ENCODE data around the gene BNIP3. TPM values are rescaled to one million over a fixed set of nuclear protein-coding genes. Genes with fewer than 3 reads are reported as not detected.

BNIP3 gene
- total and polyA plus RNA-seq, 2 of the 8 experiments (the other 6 are each of a cell fraction or from before 2014, with no cell fraction given): 25.8 to 58.9 TPM

GRCh38 chr10:131921184-131921583, 60.5 kb downstream of the BNIP3 start:
- Histone ChIP-seq H2BK120ac (replicated peaks; ENCODE audit: low read depth, low read length) (no peak overlapping the region), H3K14ac (ENCODE audit: insufficient read length) (no peak overlapping the region), H3K56ac (replicated peaks; ENCODE audit: insufficient read length, low read depth, low read length) (no peak overlapping the region), H3K36me3 (ENCODE audit: control insufficient read depth in 2 of 4, insufficient read depth in 4 of 4, low read length in 3 of 4) (no peaks in the 10 kb centered on the region; a peak in 2 of 8 replicates), H3K27me3 (replicated peaks in 1 of 4; ENCODE audit: control insufficient read depth in 3 of 4, extremely low read depth in 1 of 4, insufficient read depth in 3 of 4, low read length in 3 of 4) (no peaks in the 10 kb centered on the region), H3K18ac (ENCODE audit: extremely low read depth, low read length) (no peak overlapping the region), H3K9me3 (ENCODE audit: insufficient read depth in 2 of 2, low read depth in 1 of 2, low read length in 1 of 2) (no peaks in the 10 kb centered on the region), H3K27ac (ENCODE audit: low read depth, low read length) (no peak overlapping the region), H4K20me1 (replicated peaks in 1 of 2; ENCODE audit: control insufficient read depth in 1 of 2, insufficient read depth in 2 of 2, low read length in 2 of 2) (peaks cover 6 to 12% of the 10 kb centered on the region in 2 experiments), H3K4me1 (replicated peaks in 1 of 4; ENCODE audit: control insufficient read depth in 3 of 4, insufficient read depth in 4 of 4, low read length in 3 of 4) (peaks cover 0 to 14% (median 5%) of the 10 kb centered on the region in 4 experiments; a peak in 6 of 7 replicates), H3K4me2 (ENCODE audit: insufficient read depth in 1 of 2, low read depth in 2 of 2, low read length in 2 of 2) (peak overlapping the region in 1 of 2 experiments; percentile 25; a peak in 1 of 4 replicates), H3K9ac (replicated peaks in 1 of 4; ENCODE audit: extremely low read depth in 1 of 4, low read depth in 3 of 4, low read length in 3 of 4) (no peak overlapping the region), H3K79me1 (ENCODE audit: low read depth, low read length) (peaks cover 14% of the 10 kb centered on the region), H2AFZ (ENCODE audit: low read length) (no peak overlapping the region), H4K91ac (replicated peaks; ENCODE audit: insufficient read length, low read length) (no peak overlapping the region), H4K5ac (ENCODE audit: insufficient read length, low read depth, low read length) (no peak overlapping the region), H2BK12ac (ENCODE audit: low read depth, low read length) (no peak overlapping the region), H3K79me2 (ENCODE audit: control insufficient read depth in 1 of 2, insufficient read depth in 2 of 2, low read length in 2 of 2) (peaks cover 8 to 76% of the 10 kb centered on the region in 2 experiments), H3K4ac (replicated peaks; ENCODE audit: insufficient read length, low read depth, low read length) (no peak overlapping the region), H3K4me3 (ENCODE audit: extremely low read depth in 1 of 4, insufficient read depth in 2 of 4, low read depth in 3 of 4, low read length in 4 of 4) (no peak overlapping the region), H2AK5ac (ENCODE audit: low read depth, low read length) (no peak overlapping the region), H2BK15ac (ENCODE audit: low read length) (no peak overlapping the region), H3K23me2 (ENCODE audit: low read depth, low read length) (no peaks in the 10 kb centered on the region), H2BK20ac (ENCODE audit: low read length) (no peak overlapping the region), H3K23ac (ENCODE audit: insufficient read length) (no peak overlapping the region), H2BK5ac (ENCODE audit: low read depth, low read length) (no peak overlapping the region), H4K8ac (ENCODE audit: extremely low read depth, insufficient read depth, low read length) (no peak overlapping the region)
- POLR2A ChIA-PET (ENCODE audit: partially characterized antibody): interaction anchor here (1.2 kb wide), 1 partner anchor 14 kb away, joined by 6 read pairs; no protein-coding TSS in a partner anchor
- FAIRE-seq (no peak), DNase-seq (ENCODE audit: low read depth in 1 of 2, low spot score in 2 of 2) (peak in 1 of 2 experiments; percentile 23)
- CTCF ChIA-PET (ENCODE audit: partially characterized antibody): no interaction called here
- 64% methylated on average over 8 of the region's 8 CpGs; no CpG with 5 or more reads in 1 of the 2 experiments for WGBS, 2 experiments (ENCODE audit: extremely low coverage in 1 of 2, insufficient coverage in 1 of 2, insufficient read length in 1 of 2, insufficient replicate concordance in 2 of 2, low coverage in 1 of 2, low lambda C conversion rate in 2 of 2, missing lambda C conversion rate in 1 of 2)
- TF ChIP-seq YY1 (IDR thresholded peaks at IDR 0.05; ENCODE audit: low read depth, low read length): no peak
- no peak for TF ChIP-seq TCF12 (IDR thresholded peaks at IDR 0.05; ENCODE audit: low read depth, low read length)
- TF ChIP-seq CBX5 (IDR thresholded peaks at IDR 0.05; ENCODE audit: low read depth, low read length): no peak
- no peak for TF ChIP-seq TEAD4 (IDR thresholded peaks at IDR 0.05; ENCODE audit: low read depth, low read length)
- no peak for TF ChIP-seq HDAC6 (IDR thresholded peaks at IDR 0.05; ENCODE audit: low read depth, low read length)
- no peak for TF ChIP-seq TBP (IDR thresholded peaks at IDR 0.05; ENCODE audit: low read depth, low read length)
- TF ChIP-seq E2F6 (IDR thresholded peaks at IDR 0.05): no peak
- no peak for TF ChIP-seq SIN3A (conservative IDR thresholded peaks at IDR 0.05 in 1 of 2, IDR thresholded peaks at IDR 0.05 in 1 of 2; ENCODE audit: low read depth in 1 of 2, low read length in 2 of 2)
- no peak for TF ChIP-seq SP1 (IDR thresholded peaks at IDR 0.05; ENCODE audit: low read depth, low read length)
- no peak for TF ChIP-seq ATF2 (IDR thresholded peaks at IDR 0.05; ENCODE audit: low read length)
- no peak for TF ChIP-seq MAX (IDR thresholded peaks at IDR 0.05)
- no peak for TF ChIP-seq BCL11A (IDR thresholded peaks at IDR 0.05; ENCODE audit: low read depth in 2 of 2, low read length in 2 of 2)
